T-cell (primary cell): Measurements from ENCODE around the gene RAC3. TPM values are rescaled to one million over a fixed set of nuclear protein-coding genes. Genes with fewer than 3 reads are reported as not detected.
A peak's percentile ranks its signal among the peaks of the same experiment; 100 is the strongest.

Source experiments
- ATAC-seq, 4 experiments: fragments of 200-7000 bp in 3 of 4; fragments of 150-1000 bp in 1 of 4; cut with Tn5 transposase; replicated peaks in 1 of 4; 1 replicate in 3 of 4; 2 replicates in 1 of 4; pipeline ENCODE4 v1.10.0; 2021; ENCODE audit warnings: moderate library complexity in 3 of 4, mild to moderate bottlenecking in 2 of 4, moderate number of reproducible peaks in 1 of 4
- CTCF ChIA-PET, 2 donors: fragments of 300-600 bp; sonication (Branson Sonifier 250); formaldehyde crosslinking; loops; one replicate each; lab custom pipeline; 2022; ENCODE audit warnings: antibody characterized with exemption in 2 of 2; lab: Charles Lee
- POLR2A ChIA-PET, 2 donors: fragments of 300-600 bp; sonication (Branson Sonifier 250); formaldehyde crosslinking; loops; one replicate each; lab custom pipeline; 2022; ENCODE audit warnings: antibody characterized with exemption in 2 of 2; lab: Charles Lee
- DNase-seq, 35 experiments: peaks; one replicate each; pipeline versions ENCODE4 v3.0.0 to v3.0.0-alpha.2; 2013 to 2023
- H3K27ac ChIP-seq: one replicate; pipeline ENCODE4 v1.5.1; 2013; ENCODE audit warnings: low read length
- H3K27me3 ChIP-seq, 2 experiments: replicated peaks in 1 of 2; 1 replicate in 1 of 2; 2 replicates in 1 of 2; pipeline versions ENCODE4 v1.6.1 to v1.7.0; 2013; ENCODE audit warnings: low read length in 1 of 2, mixed read lengths in 1 of 2; ENCODE audit not compliant: control insufficient read depth in 2 of 2, insufficient read depth in 2 of 2; ENCODE audit errors: extremely low read depth in 1 of 2
- H3K36me3 ChIP-seq, 2 donors: 1 replicate in 1 of 2; 2 replicates in 1 of 2; pipeline versions ENCODE4 v1.6.1 to v1.7.0; 2013; ENCODE audit warnings: low read length in 1 of 2; ENCODE audit not compliant: control insufficient read depth in 2 of 2, insufficient read depth in 1 of 2; ENCODE audit errors: extremely low read depth in 1 of 2
- H3K4me1 ChIP-seq, 2 experiments: 1 replicate in 1 of 2; 2 replicates in 1 of 2; pipeline versions ENCODE4 v1.6.1 to v1.7.0; 2013; ENCODE audit warnings: low read length in 2 of 2, mixed read lengths in 1 of 2; ENCODE audit not compliant: insufficient read depth in 2 of 2, control insufficient read depth in 1 of 2; ENCODE audit errors: extremely low read depth in 1 of 2
- H3K4me3 ChIP-seq, 2 donors: 1 replicate in 1 of 2; 2 replicates in 1 of 2; pipeline versions ENCODE4 v1.5.1 to v1.7.0; 2013; ENCODE audit warnings: mild to moderate bottlenecking in 2 of 2, low read length in 1 of 2, moderate library complexity in 1 of 2; ENCODE audit not compliant: control insufficient read depth in 1 of 2; ENCODE audit errors: extremely low read depth in 1 of 2
- H3K9me3 ChIP-seq: 2 replicates; pipeline ENCODE4 v1.7.0; 2013
- H3K27ac Mint-ChIP-seq, 2 donors: one replicate each; pipeline ENCODE4 v1.8.0; 2020 to 2021; ENCODE audit warnings: mild to moderate bottlenecking in 2 of 2, mixed read lengths in 2 of 2
- H3K27me3 Mint-ChIP-seq, 2 donors: one replicate each; pipeline ENCODE4 v1.8.0; 2021 to 2022; ENCODE audit warnings: mixed read lengths in 2 of 2
- H3K36me3 Mint-ChIP-seq: one replicate; pipeline ENCODE4 v1.8.0; 2021; ENCODE audit warnings: mixed read lengths
- H3K4me1 Mint-ChIP-seq, 3 donors: one replicate each; pipeline ENCODE4 v1.8.0; 2020 to 2022; ENCODE audit warnings: mixed read lengths in 3 of 3, mild to moderate bottlenecking in 1 of 3
- H3K4me3 Mint-ChIP-seq, 3 donors: one replicate each; pipeline ENCODE4 v1.8.0; 2020 to 2022; ENCODE audit warnings: mild to moderate bottlenecking in 3 of 3, mixed read lengths in 3 of 3, moderate library complexity in 3 of 3
- H3K9me3 Mint-ChIP-seq, 3 donors: one replicate each; pipeline ENCODE4 v1.8.0; 2020 to 2022; ENCODE audit warnings: mixed read lengths in 3 of 3
- WGBS: methylation state at CpG from one replicate; pipeline ENCODE4 v1.1.5; 2013; ENCODE audit warnings: missing lambda C conversion rate; ENCODE audit not compliant: insufficient coverage; 5-methylcytosine and 5-hydroxymethylcytosine counted together
- total RNA-seq, 35 experiments: library from RNA in 6 of 35; stranded (reverse) in 6 of 35; fragments of 120-200 nt in 1 of 35; gene quantifications; one replicate each; pipeline versions ENCODE4 v1.2.1 to v1.2.4 and lab custom pipeline; 2013 to 2026

RAC3 gene
- total RNA-seq, 5 donors from 2014 or later (not counting 1 experiment from before 2014, with no cell fraction given), result 1.1 to 5.4 (median 3.6) TPM

DNA sequence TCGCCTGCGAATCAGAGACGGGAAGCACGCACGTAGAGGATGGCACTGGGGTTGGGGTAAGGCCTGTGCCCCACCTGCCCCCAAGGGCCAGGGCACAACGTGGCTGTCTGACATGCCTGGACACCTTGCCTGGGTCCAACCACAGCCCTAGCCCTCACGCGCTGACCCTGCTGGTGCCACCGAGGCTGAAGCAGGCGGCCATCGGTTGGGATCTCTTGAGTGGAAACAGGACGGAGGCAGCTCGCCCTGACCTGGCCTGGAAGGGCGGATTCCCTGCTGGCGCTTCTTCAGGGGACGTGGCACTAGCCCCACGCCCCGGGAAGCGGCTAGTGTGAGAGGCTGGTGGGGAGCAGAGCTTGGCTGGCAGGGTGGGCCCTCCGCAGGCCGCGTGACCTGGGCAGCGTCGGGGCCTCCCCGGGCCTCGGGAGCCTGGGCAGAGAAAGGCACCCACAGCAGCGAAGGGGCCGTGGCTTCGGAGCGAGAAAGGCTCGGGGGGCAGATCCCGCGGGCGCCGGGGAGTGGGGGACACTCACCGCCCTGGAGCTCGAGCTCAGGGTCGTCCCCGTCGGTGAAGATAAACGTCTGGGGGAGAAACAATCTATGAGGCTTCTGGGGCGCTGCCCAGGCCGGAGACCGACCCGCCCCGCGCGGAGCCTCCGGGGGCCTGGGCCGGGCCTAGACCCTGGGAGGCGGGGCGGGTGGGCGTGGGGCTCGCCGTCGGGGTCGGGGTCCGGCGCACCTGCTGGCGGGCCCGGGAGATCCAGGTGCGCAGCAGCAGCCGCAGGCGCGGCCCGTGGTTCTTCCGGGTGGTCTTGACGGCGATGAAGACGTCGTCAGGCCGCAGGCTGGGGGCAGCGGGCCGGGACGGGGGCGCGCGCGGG is 19.5 kb downstream of the RAC3 start:
- Mint-ChIP-seq H3K9me3 (no peaks in the 10 kb centered on the region), H3K36me3 (peaks cover 7% of the 10 kb centered on the region), H3K27me3 (no peaks in the 10 kb centered on the region), H3K4me1 (peaks cover 5 to 26% (median 18%) of the 10 kb centered on the region in 3 donors), H3K4me3 (peak overlapping the region; percentile 80 to 87 (median 86)), H3K27ac (peak overlapping the region; percentile 85 to 88)
- Histone ChIP-seq H3K4me1 (peaks cover 9 to 45% of the 10 kb centered on the region in 2 experiments), H3K9me3 (no peaks in the 10 kb centered on the region), H3K27me3 (no peaks in the 10 kb centered on the region), H3K4me3 (peak overlapping the region; percentile 39 to 51), H3K36me3 (peaks cover 6 to 28% of the 10 kb centered on the region in 2 donors), H3K27ac (no peak overlapping the region)
- ATAC-seq (peak; percentile 7 to 28 (median 16)), DNase-seq (no peak)
- WGBS, result 18% methylated on average over 67 of the region's 79 CpGs
- CTCF ChIA-PET, result interaction anchor here in 1 of 2 donors (1.0 kb wide), 1 partner anchor 13 kb away, joined by 4 read pairs; the partner anchor contains the start of gene DCXR
- POLR2A ChIA-PET, result no interaction called here

DNA sequence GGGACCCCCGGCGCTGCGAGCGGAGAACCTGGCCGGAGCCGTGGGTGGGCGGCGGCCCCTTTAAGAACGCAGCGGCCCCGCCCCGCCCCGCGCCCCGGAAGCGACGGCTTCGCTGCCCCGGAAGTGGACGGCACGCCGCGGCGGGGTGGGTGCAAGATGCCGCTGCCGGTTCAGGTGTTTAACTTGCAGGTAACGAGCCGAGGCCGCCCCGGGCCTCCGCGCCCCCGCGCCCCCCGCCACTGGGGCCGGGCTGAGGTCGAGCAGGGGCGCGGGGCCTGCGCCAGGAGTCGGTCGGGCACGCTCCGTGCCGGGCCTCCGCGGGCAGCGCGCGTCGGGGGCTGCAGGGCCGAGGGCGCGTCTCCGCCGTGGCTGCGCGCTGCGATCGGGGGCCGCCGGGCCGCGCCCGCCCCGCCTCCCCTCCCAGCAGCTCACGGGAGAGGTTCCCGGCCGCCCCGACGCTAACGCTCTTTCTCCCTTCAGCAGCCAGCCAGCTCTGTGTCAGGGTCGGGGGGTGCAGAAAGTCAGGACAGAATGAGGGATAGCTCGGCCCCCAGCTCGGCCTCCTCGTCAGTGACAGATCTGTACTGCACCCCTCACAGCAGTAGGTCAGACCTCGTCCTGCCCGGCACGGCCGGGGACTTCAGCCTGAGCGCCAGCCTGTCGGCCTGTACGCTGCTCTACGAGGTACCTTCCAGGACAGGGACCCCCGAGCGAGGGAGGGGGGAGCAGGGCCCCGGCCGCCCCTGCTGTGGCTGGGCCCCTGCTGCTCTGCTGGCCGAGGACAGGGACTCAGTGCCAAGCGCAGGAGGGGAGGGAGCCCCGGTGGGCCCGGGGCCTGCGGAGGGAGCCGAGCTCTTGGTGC is 20.5 kb downstream of the RAC3 start, which contains the start of the genes GPS1 and RFNG:
Gene GPS1, plus strand, starts transcription at position 123 of the 862 bp plus-strand sequence. Its CDS starts 34 bp downstream, at position 157.
Gene RFNG, minus strand, starts transcription at position 36 of the 862 bp plus-strand sequence. CDS start 45 bp downstream, outside the sequence.
- POLR2A ChIA-PET, result interaction anchor here in 1 of 2 donors (0.5 kb wide), 1 partner anchor 55 kb away, joined by 4 read pairs; no protein-coding TSS in a partner anchor
- no peaks in the 10 kb centered on the region for H3K27me3 Mint-ChIP-seq
- H3K4me1 Mint-ChIP-seq, result peaks cover 5 to 26% (median 18%) of the 10 kb centered on the region in 3 donors
- Histone ChIP-seq H3K4me3 (peak within 1 kb of the TSS; percentile 75 to 81), H3K27ac (no peak within 1 kb of the TSS), H3K4me1 (peaks cover 9 to 45% of the 10 kb centered on the region in 2 experiments), H3K9me3 (no peaks in the 10 kb centered on the region), H3K27me3 (no peaks in the 10 kb centered on the region), H3K36me3 (peaks cover 6 to 38% of the 10 kb centered on the region in 2 donors)
- peak within 1 kb of the TSS; percentile 85 to 88 for H3K27ac Mint-ChIP-seq
- peaks cover 7% of the 10 kb centered on the region for H3K36me3 Mint-ChIP-seq
- ATAC-seq (peak; percentile 91 to 95 (median 92)), DNase-seq (peak; percentile 59 to 87 (median 78))
- CTCF ChIA-PET, result no interaction called here
- no peaks in the 10 kb centered on the region for H3K9me3 Mint-ChIP-seq
- peak within 1 kb of the TSS; percentile 82 to 87 (median 86) for H3K4me3 Mint-ChIP-seq
- under 1% methylated on average over 86 of the region's 94 CpGs for WGBS

DNA sequence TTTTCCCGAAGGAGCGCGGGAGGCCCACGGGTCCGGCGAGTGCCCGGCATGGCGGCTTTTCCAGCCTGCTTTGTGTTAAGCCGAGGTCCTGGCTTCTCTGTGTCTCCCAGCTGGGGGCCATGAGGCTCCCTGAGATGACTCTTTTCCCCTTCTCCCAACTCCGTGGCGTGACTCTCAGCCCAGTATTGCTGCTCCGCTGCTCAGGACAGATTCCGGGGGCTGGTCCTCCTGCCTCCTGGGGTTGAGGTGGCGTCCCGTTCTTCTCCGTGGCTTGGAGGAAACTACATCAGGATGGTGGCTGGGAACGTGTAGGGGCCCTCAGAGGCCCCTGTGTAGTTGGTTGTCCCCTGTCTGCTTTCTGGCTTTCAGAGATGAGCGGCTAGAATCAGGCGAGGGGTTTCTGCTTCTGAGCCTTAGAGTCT is 21.2 kb downstream of the RAC3 start:
- peaks cover 9 to 45% of the 10 kb centered on the region in 2 experiments for H3K4me1 ChIP-seq
- CTCF ChIA-PET, result no interaction called here
- Mint-ChIP-seq H3K36me3 (peaks cover 2% of the 10 kb centered on the region), H3K27me3 (no peaks in the 10 kb centered on the region), H3K9me3 (no peaks in the 10 kb centered on the region), H3K4me3 (peak overlapping the region; percentile 66 to 82 (median 79)), H3K27ac (no peak overlapping the region), H3K4me1 (peaks cover 5 to 26% (median 18%) of the 10 kb centered on the region in 3 donors)
- WGBS, result 40% methylated on average over 14 of the region's 19 CpGs
- H3K36me3 ChIP-seq, result peaks cover 6 to 44% of the 10 kb centered on the region in 2 donors
- no peak for ATAC-seq
- no peak overlapping the region for H3K27ac ChIP-seq
- peak overlapping the region; percentile 75 to 81 for H3K4me3 ChIP-seq
- H3K9me3 ChIP-seq, result no peaks in the 10 kb centered on the region
- POLR2A ChIA-PET, result interaction anchor here in 1 of 2 donors (0.5 kb wide), 1 partner anchor 54 kb away, joined by 4 read pairs; no protein-coding TSS in a partner anchor
- DNase-seq, result no peak
- H3K27me3 ChIP-seq, result no peaks in the 10 kb centered on the region

DNA sequence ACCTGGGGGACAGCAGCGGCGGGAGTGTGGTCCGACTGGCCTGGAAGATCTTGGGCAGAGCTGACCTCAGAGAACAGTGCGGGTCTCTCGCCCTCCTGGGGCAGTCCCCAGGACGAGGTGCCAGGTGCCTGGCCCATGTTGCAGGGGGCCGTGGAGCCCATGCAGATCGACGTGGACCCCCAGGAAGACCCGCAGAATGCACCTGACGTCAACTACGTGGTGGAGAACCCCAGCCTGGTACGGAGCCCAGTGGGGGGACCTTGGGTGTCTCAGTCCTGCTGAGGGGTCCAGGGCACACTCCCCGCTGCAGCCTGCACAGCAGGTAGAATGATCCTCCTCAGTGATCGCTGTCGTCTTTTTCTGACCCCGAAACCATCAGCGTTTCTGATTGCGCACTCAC is 21.7 kb downstream of the RAC3 start:
- Mint-ChIP-seq H3K36me3 (peaks cover 3% of the 10 kb centered on the region), H3K27ac (peak overlapping the region in 1 of 2 donors; percentile 48), H3K4me3 (peak overlapping the region; percentile 66 to 82 (median 79)), H3K27me3 (no peaks in the 10 kb centered on the region), H3K9me3 (no peaks in the 10 kb centered on the region), H3K4me1 (peaks cover 5 to 26% (median 18%) of the 10 kb centered on the region in 3 donors)
- peaks cover 2 to 47% of the 10 kb centered on the region in 2 donors for H3K36me3 ChIP-seq
- ATAC-seq, result no peak
- CTCF ChIA-PET, result no interaction called here
- POLR2A ChIA-PET, result no interaction called here
- WGBS, result 94% methylated on average over 19 of the region's 19 CpGs
- no peak overlapping the region for H3K4me3 ChIP-seq
- peaks cover 9 to 45% of the 10 kb centered on the region in 2 experiments for H3K4me1 ChIP-seq
- H3K27ac ChIP-seq, result no peak overlapping the region
- no peaks in the 10 kb centered on the region for H3K9me3 ChIP-seq
- H3K27me3 ChIP-seq, result no peaks in the 10 kb centered on the region
- no peak for DNase-seq

DNA sequence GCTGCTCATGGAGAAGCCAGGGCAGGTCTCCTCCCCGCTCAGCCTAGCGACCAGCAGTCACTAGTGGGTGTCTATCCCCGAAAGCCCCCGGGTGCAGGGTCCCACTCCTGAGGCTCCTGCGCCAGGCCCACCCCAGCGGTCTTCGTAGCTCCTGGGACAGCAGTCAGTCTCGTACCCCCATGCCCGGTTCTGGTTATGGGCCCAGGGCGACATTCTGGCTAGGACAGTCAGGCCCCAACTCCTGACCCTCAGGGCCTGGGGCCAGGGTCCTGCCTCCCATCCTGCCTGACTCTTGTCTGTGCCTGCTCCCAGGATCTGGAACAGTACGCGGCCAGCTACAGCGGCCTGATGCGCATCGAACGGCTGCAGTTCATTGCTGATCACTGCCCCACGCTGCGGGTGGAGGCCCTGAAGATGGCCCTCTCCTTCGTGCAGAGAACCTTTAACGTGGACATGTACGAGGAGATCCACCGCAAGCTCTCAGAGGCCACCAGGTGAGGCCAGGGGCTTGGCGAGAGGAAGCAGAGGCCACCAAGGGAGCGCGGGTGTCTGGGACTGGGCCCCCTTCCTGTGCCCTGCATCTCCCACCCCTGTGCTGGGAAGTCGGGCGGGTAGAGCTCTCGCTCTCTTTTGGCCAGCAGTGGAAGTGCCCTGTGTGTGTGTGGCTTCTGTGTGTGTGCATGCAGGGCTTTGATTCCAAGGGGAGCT is 22.2 kb downstream of the RAC3 start:
- no peak for ATAC-seq
- Mint-ChIP-seq H3K9me3 (no peaks in the 10 kb centered on the region), H3K4me3 (peak overlapping the region; percentile 66 to 82 (median 79)), H3K4me1 (peaks cover 5 to 26% (median 18%) of the 10 kb centered on the region in 3 donors), H3K36me3 (peaks cover 3% of the 10 kb centered on the region), H3K27me3 (no peaks in the 10 kb centered on the region), H3K27ac (peak overlapping the region in 1 of 2 donors; percentile 48)
- ChIA-PET POLR2A (no interaction called here), CTCF (no interaction called here)
- WGBS, result 93% methylated on average over 27 of the region's 28 CpGs
- no peak for DNase-seq
- Histone ChIP-seq H3K4me3 (no peak overlapping the region), H3K4me1 (peaks cover 9 to 45% of the 10 kb centered on the region in 2 experiments), H3K36me3 (peaks cover 4 to 45% of the 10 kb centered on the region in 2 donors), H3K9me3 (no peaks in the 10 kb centered on the region), H3K27ac (no peak overlapping the region), H3K27me3 (no peaks in the 10 kb centered on the region)
